ENCODE data around the gene ERLEC1. TPM values are rescaled to one million over a fixed set of nuclear protein-coding genes. Genes with fewer than 3 reads are reported as not detected.
A peak's percentile ranks its signal among the peaks of the same experiment; 100 is the strongest.

ERLEC1 gene
- total and polyA plus RNA-seq, 2 of the 4 experiments (the other 2 are of a cell fraction): 40.3 to 53.4 TPM

- Histone ChIP-seq H3K4ac (ENCODE audit: low read depth, low read length) (no peak overlapping the region), H3K4me3 (ENCODE audit: insufficient read depth, low read depth, low read length) (no peak overlapping the region), H3K4me2 (ENCODE audit: low read depth, low read length) (no peak overlapping the region), H3K9me1 (ENCODE audit: insufficient read depth, low read length) (peaks cover 4% of the 10 kb centered on the region; the same call in 1 of the 2 replicates), H2AK5ac (ENCODE audit: low read depth, low read length) (no peak overlapping the region), H4K20me1 (ENCODE audit: insufficient read depth, low read length) (no peaks in the 10 kb centered on the region), H3K9ac (ENCODE audit: low read depth, low read length) (no peak overlapping the region), H3K14ac (replicated peaks; ENCODE audit: low read depth, low read length) (no peak overlapping the region), H3K9me3 (ENCODE audit: control insufficient read depth, insufficient read depth, low read length) (no peaks in the 10 kb centered on the region; the same call in 1 of the 2 replicates), H2BK15ac (ENCODE audit: low read depth, low read length) (no peak overlapping the region), H2AFZ (replicated peaks; ENCODE audit: low read length, poor library complexity) (no peak overlapping the region), H2AK9ac (replicated peaks; ENCODE audit: low read depth, low read length, poor library complexity) (no peak overlapping the region), H3K79me1 (ENCODE audit: low read depth in 1 of 2, low read length in 2 of 2) (peaks cover 0 to 9% of the 10 kb centered on the region in 2 experiments; a peak in 2 of 4 replicates), H3K23ac (ENCODE audit: low read depth, low read length) (no peak overlapping the region), H4K8ac (ENCODE audit: low read depth in 2 of 2, low read length in 2 of 2) (no peak overlapping the region), H4K91ac (ENCODE audit: insufficient read depth, low read depth, low read length) (no peak overlapping the region), H3K18ac (ENCODE audit: low read depth, low read length) (no peak overlapping the region), H2BK120ac (ENCODE audit: low read depth, low read length) (no peak overlapping the region), H3K36me3 (ENCODE audit: control insufficient read depth, insufficient read depth, low read length) (peaks cover 10% of the 10 kb centered on the region), H4K5ac (ENCODE audit: low read depth, low read length) (no peak overlapping the region), H3K27me3 (ENCODE audit: control insufficient read depth, insufficient read depth, low read length) (no peaks in the 10 kb centered on the region), H3K4me1 (ENCODE audit: control insufficient read depth, insufficient read depth, low read length) (no peaks in the 10 kb centered on the region), H2BK20ac (ENCODE audit: low read depth, low read length) (no peak overlapping the region), H2BK5ac (ENCODE audit: low read depth, low read length, poor library complexity, severe bottlenecking) (no peak overlapping the region), H3K56ac (ENCODE audit: extremely low read depth, insufficient read depth, low read length) (no peak overlapping the region; the same call in 1 of the 2 replicates), H3K27ac (ENCODE audit: insufficient read depth, low read length) (no peak overlapping the region)
- ATAC-seq (ENCODE audit: low read depth) (peak; percentile 80), DNase-seq (peak; percentile 71)
- ChIA-PET POLR2A (ENCODE audit: unreplicated experiment) (no interaction called here), CTCF (interaction anchor here (0.7 kb wide), 1 partner anchor 9 kb away, joined by 3 read pairs; no protein-coding TSS in a partner anchor)
- in situ Hi-C loops (cut with MboI; ENCODE audit: low sequenced_read_pairs): no loop called here
- intact Hi-C loops (cut with micrococcal nuclease): no loop called here
- WGBS, 2 experiments (ENCODE audit: extremely low coverage in 2 of 2, insufficient read length in 1 of 2): no CpG with 5 or more reads among the region's 1 CpG
- BruUV-seq (replicated peaks): no TSS peak
- dilution Hi-C loops (cut with HindIII; ENCODE audit: low sequenced_read_pairs, unreplicated experiment): no loop called here
- TF ChIP-seq NFE2L2 (IDR thresholded peaks at IDR 0.05; ENCODE audit: low read depth, low read length) (no peak), POLR2A (IDR thresholded peaks at IDR 0.05; ENCODE audit: low read depth, low read length) (no peak), RFX5 (IDR thresholded peaks at IDR 0.05; ENCODE audit: low read depth, low read length) (no peak), MAZ (IDR thresholded peaks at IDR 0.05; ENCODE audit: borderline replicate concordance, low read depth, low read length) (no peak), SMC3 (IDR thresholded peaks at IDR 0.05; ENCODE audit: low read depth, low read length) (no peak)
These were observed 35.1 kb upstream of the ERLEC1 start for GRCh38 chr2:53751728-53752127.
